Thyroid gland (tissue), 4 donors: ENCODE results near the gene F10.
"Not testable (repeated sequence)": the region's sequence is repeated elsewhere in the genome, so short reads cannot be mapped to it uniquely, and the experiment has no call there.

Source experiments
- POLR2A ChIP-seq, 2 donors: fragments of 450-650 bp; IDR thresholded peaks; one replicate each; pipeline ENCODE4 v1.6.1; 2017; ENCODE audit warnings: antibody characterized with exemption in 2 of 2, mild to moderate bottlenecking in 2 of 2, moderate library complexity in 1 of 2
- TF ChIP-seq, protein P1 (sequence below), 6 experiments: fragments of 200-600 bp in 3 of 6; fragments of 450-650 bp in 3 of 6; sonication (generic) in 3 of 6; IDR thresholded peaks; one replicate each; pipeline ENCODE4 v1.5.1; 2016 to 2019; ENCODE audit warnings: antibody characterized with exemption in 6 of 6, mild to moderate bottlenecking in 2 of 6, inconsistent platforms in 1 of 6, moderate library complexity in 1 of 6

GRCh38 chr13:113161975-113162374 lies 39.4 kb downstream of the F10 start:
- TF ChIP-seq, protein P1, sequence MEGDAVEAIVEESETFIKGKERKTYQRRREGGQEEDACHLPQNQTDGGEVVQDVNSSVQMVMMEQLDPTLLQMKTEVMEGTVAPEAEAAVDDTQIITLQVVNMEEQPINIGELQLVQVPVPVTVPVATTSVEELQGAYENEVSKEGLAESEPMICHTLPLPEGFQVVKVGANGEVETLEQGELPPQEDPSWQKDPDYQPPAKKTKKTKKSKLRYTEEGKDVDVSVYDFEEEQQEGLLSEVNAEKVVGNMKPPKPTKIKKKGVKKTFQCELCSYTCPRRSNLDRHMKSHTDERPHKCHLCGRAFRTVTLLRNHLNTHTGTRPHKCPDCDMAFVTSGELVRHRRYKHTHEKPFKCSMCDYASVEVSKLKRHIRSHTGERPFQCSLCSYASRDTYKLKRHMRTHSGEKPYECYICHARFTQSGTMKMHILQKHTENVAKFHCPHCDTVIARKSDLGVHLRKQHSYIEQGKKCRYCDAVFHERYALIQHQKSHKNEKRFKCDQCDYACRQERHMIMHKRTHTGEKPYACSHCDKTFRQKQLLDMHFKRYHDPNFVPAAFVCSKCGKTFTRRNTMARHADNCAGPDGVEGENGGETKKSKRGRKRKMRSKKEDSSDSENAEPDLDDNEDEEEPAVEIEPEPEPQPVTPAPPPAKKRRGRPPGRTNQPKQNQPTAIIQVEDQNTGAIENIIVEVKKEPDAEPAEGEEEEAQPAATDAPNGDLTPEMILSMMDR (IDR thresholded peaks at IDR 0.05), result not testable (repeated sequence)
- TF ChIP-seq POLR2A (IDR thresholded peaks at IDR 0.05), result not testable (repeated sequence)
